NCI-H2107 (cell line): ENCODE data around the gene CAMK2B.

Source experiments
- DNase-seq: peaks from one replicate; lab custom pipeline; 2025; lab: John Stamatoyannopoulos, UW

Gene CAMK2B

DNA sequence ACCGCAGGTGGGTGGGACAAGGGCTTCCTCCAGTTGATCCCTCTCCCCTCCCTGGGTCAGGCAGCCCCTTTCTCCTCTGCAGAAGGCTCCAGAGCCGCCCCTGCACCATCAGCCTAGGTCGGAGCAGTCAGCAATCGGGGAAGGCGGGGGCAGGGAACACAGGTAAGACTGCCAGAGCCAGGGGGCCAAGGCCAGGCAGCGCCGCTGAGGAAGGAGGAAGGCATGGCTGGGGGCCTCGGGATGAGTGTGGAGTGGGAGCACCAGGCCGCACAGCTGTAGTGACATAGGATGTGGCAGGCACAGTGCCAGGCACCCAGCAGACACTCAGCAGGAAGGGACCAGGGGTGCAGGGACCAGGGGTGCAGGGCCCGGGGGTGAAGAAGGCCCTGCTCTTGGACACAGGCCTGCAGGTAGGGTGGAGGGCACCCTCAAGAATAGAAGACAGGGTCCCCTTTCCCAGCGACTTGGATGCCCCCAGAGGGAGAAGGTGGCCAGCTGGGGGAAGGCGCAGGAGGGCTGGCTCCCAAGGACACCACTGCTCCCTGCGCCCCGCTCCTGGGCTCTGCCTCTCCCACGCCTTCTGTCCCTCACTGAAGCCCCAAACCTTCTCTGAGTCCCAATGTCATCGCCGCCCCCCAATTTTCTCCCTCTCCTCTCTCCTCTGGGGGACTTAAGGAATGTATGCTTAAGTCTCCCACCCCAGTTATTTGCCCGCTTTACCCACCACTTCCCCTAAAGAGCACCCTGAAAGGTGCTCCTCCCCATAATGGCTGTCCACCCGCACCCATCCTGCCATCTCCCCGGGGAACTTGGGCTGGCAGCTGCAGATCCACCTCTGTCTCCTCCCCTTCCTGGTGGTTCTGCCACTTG lies 38.5 kb downstream of the CAMK2B start:
- no peak for DNase-seq

DNA sequence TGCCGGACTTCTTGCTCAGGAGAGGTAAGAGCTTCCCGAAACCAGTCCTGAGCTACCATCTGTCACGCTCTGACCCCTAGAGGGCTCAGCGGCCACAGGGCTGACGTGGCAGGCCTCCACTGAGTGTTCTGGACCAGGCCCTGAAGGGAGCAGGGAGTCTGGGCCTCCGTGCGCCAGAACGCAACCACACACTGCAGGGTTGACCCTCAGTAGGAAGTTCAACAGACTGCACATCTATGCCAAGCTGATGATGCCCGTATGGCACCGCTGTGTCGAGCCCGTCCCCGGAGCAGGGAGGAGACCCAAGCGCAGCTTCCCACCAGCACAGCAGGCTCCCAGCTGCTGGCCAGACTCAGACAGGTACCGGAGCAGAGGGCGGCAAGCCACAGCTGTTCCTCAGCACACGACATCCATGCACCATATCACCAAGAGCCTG lies 39.2 kb downstream of the CAMK2B start:
- DNase-seq = no peak

DNA sequence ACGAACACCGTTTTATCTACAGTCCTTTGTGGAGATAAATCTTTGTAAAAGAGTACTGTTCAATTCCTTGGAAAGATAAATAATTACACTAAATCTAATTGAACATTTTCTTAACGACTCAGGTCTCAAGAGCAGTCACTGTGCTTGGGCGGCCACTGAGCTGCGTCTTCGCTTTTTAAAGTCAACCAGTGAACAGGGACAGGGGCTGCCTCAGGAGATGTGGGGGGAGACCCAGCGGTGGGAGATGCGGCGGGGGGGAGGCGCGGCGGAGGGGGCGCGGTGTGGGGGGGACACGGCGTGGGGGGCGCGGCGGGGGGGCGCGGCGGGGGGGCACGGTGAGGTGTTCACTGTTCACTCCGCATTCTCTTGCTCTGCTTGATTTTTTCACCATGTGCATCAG lies 39.8 kb downstream of the CAMK2B start:
- no peak for DNase-seq

DNA sequence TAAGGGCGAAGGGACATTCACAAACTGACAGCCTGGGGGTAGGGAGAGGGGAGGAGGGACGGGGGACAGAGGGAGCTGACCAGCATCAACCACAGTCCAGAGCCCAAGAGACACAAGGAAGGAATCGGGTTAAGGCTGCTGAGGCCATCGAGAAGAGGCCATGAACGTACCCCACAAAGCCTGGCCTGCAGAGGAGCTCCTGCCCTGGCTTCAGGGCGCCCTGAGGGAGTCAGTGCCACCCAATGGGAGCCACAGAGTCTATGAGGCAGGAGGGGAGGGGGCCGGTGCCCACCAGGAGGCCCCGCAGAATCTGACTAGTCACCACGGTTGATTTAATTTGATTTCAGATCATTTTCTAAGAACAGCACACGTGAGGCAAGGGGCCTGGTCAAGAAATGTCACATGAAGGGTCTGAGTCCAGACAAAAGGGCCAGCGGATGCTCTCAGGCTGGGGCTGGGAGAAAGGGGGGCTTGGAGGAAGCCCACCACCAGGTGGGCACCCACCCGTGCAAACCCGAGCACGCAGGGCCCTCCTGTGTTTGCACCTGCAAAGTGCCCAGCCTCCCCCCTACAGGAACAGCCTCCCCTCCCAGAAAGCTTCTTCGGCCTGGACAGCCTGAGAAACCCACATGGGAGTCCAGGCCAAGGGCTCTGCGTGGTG lies 40.4 kb downstream of the CAMK2B start:
- no peak for DNase-seq

DNA sequence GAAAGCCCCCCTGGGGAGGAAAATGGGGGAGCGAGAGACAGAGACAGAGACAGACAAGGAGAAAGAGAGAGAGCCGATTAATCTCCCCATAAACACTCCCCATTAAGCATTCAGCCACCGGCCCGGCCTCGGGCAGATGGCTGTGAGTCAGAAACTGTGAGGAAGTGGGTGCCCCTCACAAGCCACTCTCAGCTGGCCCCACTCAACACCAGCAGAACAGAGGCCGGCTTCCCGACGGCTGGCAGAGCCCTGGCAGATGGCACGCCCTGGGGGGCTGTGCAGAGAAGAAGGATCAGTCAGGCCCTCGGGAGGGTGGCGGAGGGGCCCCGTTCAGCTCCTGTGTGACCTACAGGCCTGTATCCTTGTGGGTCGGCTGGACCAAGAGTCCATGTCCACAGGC lies 41.2 kb downstream of the CAMK2B start:
- DNase-seq = no peak

DNA sequence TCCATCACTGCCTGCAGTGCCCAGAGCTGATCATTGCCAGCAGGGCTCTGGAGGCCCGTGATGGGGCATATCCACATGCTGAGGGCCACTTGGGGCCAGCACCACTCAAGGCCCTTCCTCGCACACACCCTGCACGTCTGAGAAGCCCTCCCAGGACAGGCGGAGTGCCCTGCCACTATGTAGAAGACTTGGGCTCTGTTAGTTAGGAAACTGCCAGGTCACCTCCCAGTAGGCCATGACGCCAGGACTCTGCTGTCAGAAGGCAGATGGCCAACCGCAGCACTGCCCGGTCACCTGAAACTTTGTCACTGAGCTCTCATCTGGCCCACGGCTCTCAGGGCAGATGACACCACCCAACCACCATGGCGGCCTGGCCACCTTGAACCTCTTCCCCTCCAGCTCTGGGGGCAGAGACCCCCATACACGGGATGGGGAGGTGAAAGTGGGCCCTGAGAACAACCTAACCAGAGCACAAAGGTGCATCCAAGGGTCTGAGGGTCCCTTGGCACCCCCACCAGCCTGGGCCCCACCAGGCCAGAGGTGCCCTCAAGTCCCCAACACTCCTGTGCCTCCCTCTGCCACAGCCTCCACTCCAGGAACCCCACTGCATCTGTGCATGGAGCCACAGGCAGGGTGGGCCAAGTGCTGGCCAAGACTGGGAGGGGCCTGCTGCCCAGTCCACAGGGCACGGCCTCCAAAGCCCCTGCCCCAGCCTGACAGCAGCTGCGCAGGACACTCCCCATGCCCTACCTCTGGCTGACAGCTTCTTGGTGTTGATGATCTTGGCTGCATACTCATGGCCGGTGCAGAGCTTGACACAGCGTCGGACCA lies 41.8 kb downstream of the CAMK2B start:
- no peak for DNase-seq

DNA sequence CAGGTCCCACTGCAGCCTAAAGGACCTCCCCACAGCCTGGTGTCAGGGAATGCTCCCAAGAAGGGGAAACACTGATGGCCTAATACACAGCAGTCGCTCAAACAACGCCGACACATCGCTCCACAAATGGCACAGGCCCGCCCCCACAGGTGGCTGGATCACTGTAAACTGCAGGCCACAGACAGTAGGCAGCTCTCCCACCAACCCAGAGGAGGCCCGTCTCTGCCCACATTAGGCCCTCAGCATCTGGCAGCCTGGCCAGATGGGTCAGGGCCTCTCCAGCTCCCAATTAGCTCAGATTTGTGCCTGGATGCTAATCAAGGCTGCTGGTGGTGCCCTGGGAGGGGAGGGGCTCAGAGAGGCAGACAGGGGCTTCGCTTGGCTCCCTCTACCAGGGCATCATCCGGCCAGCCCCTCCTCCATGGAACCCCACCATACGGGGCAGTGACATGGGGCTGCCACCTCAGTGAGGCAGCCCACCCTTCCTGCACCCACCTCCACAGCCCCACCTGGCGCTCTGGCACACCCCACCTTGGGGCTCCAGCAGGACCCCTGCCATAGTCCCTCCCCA lies 42.7 kb downstream of the CAMK2B start:
- DNase-seq = no peak

DNA sequence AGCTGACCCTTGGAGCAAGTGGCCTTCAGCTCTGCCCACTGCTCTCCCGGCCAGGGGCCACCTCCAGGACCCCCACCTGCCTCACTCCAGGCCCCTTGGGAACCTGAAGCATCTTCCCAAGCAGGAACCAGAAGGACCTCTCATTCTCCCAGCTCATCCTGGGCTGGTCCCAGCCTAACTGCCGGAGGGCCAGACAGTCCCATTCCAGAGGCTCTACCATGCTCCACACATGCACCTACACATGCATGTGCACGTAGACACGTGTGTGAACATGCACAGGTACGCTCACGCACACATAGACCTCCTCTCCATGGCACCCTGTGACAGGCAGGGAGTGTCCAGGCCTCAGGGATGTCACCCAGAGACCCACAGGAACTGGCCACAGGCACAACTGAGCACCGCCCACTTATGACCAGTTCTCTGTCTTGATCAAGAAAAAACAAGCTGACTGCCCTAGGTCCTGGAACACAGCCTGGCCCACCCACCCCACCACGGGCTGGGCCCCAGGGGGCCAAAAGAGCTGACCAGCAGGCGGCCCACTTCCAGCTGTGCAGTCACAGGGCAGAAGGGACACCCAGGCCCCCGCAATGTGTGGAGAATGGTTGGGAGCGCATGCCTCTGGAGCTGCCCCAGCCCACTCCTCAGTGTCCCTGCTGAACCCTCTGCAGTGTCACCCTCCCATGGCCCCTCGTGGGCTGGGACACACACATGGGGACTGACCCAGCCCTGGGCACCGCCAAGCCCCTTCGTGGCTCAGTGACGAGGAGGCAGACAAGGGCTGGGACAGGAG lies 43.4 kb downstream of the CAMK2B start:
- DNase-seq = no peak

DNA sequence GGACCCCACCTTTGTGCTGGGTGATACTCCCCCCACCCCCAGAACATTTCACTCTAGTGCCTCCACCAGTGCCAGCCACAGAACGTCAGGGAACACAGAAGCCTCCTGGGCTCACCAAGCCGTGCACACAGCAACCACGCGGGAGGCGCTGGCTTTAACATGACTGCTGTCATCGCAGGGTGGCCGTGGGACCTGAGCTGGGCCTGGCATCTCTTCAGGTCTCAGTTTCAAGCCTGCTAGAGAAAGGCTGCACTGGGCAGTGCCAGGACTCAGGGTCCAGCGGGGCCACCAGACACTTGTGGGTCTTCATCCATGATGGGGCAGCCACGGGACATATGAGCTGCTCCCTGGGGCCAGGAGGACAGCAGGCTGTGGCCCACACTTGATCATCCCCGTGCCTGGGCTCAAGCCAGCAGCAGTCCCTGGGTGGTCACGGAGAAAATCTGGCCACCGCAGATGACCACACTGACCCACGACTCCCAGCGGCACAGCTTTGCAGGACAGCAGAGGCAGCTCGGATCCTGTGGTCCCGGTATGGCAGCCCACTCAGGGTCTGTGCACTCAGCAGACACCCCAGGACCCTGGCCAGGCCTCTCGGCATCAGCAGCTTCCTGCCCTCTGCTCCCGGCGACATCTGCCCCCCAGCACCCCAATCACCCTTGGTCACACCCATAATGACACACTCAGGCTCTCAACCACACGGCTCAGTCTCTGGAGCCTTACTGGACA lies 44.2 kb downstream of the CAMK2B start:
- DNase-seq = no peak

DNA sequence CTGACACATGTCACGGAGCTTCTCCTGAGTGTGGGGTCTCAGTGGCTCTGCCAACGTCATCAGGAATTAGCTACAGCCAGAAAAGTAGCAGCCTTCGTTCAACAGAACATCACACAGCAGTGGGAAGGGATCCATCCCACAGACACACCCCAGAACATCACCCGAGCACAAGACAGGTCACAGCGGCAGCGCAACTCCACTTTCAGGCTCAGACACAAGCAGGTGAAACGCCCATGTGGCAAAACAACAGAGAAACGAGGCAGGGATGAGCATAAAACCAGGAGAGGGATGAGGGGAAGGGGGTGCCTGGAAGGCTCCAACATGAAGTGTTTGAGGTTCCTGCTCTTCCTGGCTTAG lies 44.8 kb downstream of the CAMK2B start:
- DNase-seq = no peak

DNA sequence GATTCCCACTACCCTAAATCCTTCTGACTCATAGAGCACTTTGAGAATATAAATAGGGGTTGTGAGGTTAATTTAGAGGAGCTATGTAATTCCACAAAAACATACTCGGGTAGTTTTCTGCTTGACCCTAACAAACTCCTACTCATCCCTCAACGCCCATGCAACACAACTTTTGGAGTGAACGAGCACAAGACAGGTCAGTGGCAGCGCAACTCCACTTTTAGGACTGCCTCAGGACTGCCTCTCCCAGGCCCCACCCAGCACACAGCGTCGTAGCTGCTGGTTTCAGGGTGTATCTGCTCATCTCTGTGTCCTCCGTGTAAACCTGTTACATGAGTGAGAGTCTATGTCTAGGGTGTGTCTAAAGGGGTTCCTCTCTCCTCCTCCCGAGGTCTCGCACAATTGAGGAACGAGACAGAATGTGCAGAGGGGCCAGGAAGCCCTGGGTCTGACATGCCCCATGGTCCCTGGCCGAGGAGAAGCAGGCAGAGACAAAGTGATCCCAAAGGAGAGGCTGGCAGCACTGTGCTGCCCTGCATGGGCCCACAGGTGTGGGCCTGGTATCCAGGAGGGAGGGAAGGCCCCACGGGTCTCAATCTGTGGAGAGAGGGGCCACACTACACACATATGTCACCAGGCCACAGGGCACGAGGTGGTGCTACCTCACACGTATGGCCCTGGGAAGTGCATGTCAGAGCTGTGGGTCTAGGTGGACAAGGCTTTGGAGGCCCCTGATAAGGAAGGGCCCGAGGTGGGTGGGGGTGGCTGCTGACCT lies 45.5 kb downstream of the CAMK2B start:
- DNase-seq = no peak

DNA sequence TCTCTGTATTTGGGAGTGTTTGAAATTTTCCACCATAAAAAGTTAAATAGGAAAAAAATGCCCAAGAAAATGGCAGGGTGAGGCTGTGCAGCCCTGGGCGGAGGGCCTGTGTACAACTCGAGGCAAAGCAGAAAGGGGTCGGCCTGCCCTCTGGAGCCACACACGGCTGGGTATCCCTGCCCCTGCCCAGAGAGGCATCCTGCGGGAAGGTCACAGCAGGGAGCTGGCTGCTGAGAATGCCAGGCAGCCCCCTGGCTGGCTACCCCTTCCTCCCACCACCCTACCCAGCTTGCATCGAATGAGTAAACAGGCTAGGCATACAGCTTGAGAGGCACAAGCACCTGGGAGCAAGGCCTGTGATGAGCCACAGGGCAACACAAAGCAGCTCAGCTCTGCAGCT lies 46.1 kb downstream of the CAMK2B start:
- no peak for DNase-seq

DNA sequence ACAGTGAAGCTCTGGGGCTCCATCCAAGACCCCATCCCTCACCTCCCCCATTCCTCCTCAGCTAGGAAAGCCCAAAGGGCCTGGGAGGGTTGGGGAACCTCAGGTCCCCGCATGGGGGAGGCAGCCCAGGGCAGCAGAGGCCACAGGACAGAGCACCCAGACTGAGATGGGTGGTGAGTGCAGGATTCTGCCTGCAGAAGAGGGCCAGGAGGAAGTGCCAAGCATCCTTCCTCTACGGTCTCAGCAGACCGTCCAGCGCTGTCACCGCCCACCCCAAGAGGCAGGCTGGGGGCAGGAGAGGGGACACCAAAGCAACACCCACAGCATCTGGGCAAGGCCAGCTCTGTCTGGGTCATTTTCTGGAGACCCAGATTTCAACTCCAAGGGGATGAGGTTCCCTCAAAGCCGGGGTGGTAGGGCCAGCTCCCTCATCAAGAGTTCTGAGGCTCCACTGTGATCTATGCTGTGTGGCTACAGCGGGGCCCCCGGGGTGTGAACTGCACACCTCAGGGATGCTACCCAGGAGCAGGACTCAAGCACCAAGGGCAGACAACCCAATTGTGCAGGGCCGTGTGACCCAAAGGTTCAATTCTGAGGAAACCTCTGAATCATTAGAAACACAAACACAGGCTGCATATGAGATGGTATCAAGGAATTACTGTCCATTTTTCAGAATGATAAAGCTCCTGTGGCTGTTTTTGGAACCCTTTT lies 46.8 kb downstream of the CAMK2B start:
- DNase-seq = no peak

DNA sequence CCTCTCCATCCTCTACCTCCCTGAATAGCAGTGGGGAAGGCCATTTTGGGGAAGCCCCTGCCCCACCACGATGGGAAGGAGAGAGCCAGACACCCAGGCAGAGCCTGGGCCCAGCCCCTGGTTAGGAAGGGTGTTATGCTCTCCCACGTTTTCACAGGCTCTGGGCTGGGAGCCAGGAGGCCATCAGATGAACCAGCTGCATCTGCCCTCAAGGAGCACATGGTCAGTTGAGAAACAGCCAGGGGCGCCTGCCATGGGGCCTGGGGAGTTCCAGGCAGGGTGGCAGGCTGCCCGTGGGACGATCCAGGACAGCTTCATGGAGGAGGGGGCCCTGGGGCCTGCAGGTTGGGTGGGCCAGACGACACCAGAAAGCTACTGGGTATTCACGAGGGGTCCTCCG lies 47.5 kb downstream of the CAMK2B start:
- DNase-seq = no peak

DNA sequence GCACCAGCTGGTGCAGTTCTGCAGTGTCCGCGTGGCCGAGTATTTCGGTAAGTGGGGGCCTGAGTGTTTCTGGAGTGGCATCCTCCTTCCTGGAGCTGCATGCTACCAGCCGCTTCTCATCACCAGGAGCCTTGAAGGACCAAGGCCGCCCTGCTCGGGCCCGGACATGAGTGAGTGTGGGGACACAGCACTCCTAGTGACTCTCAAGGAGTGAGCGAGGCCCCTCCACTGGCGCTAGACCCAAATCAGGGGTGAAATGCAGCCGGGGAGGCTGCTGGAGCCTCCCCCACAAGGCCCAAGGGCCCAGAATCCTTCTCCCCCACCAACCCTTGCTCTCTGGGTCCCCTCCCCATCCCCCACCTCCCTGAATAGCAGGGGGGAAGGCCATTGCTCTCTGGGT lies 48.0 kb downstream of the CAMK2B start:
- no peak for DNase-seq

DNA sequence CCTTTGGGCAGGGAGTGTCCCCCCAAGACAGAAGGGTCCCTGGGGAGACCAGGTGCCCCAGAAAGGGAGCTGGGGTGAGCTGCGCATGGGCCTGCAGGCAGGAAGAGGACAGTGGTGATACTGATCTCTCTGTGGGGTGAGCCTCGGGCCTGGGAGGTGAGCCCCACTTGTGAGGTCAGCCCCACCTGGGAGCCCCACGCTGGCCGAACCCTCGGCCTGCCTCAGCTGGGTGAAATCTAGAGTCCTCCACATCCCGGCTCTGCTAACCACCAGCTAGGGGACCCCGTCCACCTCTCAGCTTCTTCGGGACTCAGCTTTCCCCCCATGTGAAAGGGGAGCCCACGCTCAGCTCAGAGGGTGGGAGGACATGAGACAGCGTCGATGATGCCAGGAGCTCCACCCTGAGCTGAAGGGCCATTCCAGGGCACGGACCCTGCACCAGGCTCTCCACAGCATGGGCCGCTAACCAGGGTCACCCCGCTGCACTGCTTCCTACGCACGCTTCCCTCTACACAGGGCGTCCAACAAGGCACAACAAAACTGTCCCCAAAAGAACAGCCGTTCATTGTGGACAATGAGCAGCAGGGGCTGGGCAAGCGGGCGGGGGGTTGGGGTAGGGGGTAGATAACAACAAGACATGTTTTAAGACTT lies 48.7 kb downstream of the CAMK2B start:
- DNase-seq = no peak

DNA sequence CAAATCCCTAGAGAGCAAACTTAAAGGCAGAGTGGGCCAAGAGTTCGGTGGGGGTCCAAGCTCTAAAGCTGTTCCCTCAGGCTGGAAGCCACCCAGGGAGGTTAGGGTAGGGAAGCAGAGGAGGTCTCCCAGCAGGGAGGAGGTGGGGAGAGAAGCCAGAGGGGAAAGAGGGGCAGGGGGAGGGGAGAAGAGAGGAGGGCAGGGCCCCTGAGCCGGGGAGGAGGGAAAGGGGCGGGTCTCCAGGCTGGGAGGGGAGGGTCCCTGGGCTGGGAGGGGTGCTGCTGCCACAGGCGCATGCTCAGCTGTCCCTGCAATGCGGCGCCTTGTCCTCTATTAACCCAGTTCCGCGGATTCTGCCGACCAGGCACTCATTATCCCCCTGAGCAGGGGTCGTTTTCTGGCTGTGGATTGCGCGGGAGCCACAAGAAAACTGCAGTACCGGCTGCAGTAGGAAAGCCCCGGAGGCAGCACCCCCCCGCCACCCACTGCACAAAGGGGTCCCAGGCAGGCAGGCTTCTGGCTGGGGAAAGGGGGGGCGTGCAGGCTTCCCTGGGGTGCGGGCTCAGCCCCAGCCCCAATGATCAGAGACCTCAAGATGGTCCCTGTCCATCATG lies 49.3 kb downstream of the CAMK2B start:
- DNase-seq = no peak

DNA sequence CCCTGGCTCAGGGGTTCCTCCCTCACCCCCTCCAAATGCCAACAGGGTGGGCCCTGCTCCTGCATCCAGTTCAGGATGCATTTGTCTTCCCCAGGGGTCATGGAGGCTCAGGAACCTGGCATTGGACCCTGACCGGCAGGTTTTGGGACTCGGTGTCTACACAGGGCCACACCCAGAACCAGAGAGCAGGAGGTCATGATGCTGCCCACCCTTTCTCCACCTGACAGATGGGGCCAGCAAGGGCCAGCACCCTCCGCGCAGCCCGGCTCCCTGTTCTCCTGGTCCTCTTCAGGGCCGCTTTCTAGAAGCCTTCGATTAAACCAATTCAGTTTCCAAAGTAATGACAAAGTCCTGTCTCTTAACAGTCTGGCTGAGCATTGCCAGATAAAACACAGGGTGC lies 50.2 kb downstream of the CAMK2B start:
- no peak for DNase-seq

DNA sequence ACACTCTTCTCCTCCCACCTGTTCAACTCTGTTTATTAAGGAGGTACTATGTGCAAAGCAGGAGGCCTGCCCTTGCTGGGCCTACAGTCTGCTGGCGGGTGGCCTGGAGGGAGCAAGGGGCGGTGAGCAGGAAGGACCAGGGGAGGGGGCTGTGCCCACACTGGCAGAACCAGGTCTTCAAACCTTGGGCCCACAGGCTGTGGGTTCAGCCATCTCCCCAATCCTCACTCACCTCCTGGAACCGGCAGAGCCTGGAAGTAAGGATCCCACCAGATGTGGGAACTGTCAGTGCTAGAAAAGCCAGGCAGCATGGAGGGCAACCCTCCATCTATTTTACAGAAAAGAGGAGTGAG lies 50.8 kb downstream of the CAMK2B start:
- no peak for DNase-seq
